ENCODE results near the gene PAAF1.

PAAF1 gene, protein sequence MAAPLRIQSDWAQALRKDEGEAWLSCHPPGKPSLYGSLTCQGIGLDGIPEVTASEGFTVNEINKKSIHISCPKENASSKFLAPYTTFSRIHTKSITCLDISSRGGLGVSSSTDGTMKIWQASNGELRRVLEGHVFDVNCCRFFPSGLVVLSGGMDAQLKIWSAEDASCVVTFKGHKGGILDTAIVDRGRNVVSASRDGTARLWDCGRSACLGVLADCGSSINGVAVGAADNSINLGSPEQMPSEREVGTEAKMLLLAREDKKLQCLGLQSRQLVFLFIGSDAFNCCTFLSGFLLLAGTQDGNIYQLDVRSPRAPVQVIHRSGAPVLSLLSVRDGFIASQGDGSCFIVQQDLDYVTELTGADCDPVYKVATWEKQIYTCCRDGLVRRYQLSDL

DNA sequence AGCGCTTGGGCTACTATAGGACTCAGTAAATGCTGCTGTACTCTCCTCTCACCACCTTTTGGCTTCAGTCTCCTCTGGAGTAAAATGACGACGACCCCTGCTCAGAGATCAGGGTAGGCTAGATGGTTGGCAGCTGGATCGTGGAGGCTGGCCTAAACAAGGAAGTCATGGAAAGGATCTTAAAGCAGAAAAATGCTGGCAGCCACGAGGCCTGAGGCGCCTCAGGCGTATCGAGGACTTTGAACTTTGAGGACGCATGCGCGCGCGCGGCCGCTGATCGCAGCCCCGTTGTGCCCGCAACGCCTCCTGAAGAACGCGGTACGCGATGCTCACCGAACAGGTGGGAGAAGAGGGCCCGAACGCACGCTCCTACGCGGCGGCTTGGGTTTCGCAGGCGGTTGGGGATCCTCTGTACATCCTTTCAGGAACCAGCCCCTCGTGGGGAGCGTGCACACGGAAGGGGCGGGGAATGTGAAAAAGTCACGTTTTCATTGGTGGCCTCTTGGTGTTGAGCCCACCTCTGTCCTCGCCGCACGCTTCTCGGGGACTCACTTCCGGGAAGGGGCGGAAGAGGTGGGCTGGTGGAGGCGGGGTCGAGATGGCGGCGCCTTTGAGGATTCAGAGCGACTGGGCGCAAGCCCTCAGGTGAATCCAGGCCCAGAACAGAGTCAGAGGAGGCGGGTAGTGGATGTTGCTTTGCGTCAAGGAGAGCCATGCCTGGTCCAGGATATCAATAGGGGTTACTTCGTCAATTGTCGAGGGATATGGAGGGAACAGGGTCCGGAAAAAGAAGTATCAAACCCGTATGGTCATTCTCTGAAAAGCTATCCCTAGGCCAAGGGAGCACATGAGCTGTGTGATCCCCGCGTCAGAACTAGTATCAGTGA lies at the start of gene PAAF1, which contains the start of gene COA4:
PAAF1 (plus strand) TSS at position 576 of the 887 bp plus-strand sequence; CDS start at position 599, 23 bp downstream.
COA4 (minus strand) TSS at position 423 of the 887 bp plus-strand sequence. CDS start 3,468 bp downstream, outside the sequence.
- DNase-seq (ENCODE audit: low read depth in 2 of 2, low spot score in 1 of 2), result peak; percentile 84 to 90

DNA sequence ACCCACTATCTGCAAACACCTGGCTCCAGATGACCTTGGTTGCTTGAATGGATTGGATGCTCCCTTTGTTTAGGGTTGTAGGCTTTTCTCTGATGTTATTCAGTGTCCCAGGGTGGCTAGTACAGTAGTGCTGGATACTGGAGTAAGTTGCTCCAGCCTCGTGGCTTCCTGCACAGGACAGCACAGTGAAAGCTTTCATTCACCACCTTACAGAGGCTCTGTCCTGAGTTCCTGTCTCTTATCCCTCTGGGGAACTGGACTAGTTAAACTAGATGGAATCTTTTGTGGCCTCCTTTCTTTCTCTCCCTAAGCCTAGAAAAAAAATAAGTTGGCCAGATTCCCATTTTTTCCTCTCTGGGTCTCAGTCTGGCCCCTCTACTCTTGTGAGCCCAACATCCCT lies 46.5 kb upstream of the PAAF1 start:
- DNase-seq (ENCODE audit: low read depth in 2 of 2, low spot score in 1 of 2), result no peak

DNA sequence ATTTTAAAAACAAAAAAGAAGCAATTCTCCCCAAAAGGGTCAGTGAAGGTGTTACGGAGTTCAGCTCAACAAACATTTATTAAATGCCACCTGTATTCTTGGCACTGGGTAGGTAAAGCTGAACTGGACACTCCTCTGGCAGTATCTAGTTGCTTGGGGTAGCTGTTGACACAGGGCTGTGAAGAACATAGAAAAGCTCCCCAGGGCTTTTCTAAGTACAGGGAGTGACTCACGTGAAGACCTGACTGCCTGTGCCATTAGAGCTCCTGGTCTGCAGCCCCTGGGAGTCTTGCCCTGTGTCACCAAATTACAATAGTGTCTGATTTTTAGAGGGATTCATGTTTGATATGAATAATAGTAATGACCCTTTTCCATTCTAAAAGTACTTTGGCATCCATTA lies 43.7 kb upstream of the PAAF1 start:
- DNase-seq (ENCODE audit: low read depth in 2 of 2, low spot score in 1 of 2), result no peak

DNA sequence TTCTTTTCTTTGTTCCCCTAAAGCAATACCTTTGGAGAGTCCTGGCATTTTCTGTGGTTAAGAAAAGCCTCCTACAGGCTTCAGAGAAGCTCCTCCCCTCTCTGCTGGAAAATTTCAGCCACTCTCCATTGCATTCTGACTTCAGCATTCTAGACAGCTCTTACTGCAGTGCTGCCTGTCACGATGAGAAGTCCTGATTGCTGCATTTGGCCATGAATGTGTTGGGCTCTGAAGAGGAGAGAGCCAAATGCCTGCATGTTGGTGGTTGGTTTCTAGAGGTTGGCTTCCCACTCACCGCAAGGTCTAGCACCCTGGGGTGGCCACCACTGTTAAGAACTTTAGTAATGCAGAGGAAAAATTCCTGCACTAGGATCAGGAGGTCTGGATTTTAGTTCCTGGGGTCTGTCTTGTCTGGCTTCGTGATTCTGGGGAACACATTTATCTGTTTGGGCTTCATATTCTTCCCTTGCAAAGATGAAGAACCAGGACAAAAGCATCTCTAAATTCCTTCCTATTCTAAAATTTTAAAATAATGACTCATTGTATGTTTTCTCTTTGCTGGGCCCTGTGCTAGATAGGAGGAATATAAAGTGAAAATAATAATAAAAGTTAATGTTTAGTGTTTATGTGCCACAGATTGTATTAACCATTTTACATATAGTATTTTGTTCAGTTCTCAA lies 38.2 kb upstream of the PAAF1 start:
- DNase-seq (ENCODE audit: low read depth in 2 of 2, low spot score in 1 of 2), result no peak

DNA sequence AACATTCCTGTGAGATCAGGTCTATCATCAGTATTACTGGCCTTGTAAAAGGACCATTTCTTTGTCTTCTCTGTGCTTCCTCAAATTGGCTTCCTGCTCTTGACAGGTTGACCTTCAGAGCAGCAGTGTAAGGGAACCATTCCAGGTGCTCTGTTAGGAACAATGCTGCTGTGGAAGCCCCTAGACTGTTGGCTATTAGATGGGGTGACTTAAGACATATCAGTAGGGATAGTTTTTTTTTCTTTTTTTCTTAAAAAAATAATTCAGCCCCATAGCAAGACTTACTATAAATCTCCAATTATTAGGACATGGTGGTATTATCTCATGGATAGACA lies 37.7 kb upstream of the PAAF1 start:
- DNase-seq (ENCODE audit: low read depth in 2 of 2, low spot score in 1 of 2), result no peak

DNA sequence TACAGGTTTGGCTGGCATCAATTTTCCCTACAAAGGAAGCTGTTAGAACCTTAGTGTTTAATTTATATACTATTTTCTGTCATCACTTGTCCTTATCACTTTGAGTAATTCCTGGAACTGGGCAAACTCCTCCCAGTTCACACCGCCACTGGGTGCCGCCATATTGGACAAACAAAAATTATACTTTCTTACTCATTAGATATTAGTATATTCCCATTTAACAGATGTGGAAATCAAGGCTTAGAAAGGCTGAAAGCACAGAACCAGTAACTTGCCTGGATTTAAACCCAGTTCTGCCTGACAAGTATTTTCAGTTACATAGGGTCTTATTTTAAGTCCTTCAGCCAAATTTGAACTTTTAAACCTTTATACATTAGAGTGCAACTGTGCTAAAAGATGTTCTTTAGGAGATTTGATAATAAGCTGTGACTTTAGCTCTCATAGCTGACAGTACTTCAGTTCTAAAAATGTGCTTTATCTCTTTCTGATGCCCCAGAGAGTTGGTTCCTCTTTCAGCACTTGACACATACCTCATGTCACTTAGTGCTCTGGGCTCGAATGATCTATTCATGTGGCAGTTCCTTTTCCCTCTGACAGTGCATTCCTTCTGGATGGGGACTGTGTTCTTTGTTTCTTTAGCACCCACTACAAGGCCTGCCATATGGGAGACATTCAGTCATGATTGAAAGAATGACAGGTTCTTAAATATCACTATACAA lies 25.6 kb upstream of the PAAF1 start:
- no peak for DNase-seq (ENCODE audit: low read depth in 2 of 2, low spot score in 1 of 2)

DNA sequence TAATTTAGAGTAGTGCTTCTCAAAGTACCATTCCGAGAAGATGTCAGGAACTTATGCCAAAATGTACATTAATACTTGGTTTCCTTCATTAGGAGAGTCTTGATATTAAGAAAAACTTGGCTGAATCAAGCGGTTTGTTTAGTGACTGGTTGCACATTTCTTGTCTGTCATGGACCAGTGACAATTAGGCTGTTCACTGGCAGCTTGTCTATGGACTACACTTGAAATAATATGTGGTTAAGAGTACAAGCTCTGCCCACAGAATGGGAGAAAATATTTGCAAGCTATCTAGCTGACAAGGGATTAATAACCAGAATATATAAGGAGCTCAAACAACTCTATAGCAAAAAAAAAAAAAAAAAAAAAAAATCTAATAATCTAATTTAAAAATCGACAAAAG lies 24.8 kb upstream of the PAAF1 start:
- DNase-seq (ENCODE audit: low read depth in 2 of 2, low spot score in 1 of 2), result no peak

DNA sequence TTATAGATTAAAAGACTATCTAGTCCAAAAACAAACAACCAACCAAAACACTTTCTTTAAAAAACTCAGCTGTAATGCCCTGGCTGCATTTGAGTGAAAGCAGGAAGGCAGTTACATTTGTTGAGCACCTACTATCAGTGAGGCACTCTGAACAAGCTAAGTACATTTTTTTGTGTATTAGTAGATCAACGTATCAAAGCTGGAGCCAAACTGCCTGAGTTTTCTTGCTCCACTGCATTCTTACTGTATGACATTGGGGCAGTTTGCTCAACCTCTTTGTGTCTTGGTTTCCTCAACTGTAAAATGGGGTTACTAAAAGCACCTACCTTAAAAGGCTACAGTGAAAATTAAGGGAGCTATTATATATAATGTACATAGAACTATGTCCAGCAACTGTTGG lies 22.1 kb upstream of the PAAF1 start:
- DNase-seq (ENCODE audit: low read depth in 2 of 2, low spot score in 1 of 2), result no peak

DNA sequence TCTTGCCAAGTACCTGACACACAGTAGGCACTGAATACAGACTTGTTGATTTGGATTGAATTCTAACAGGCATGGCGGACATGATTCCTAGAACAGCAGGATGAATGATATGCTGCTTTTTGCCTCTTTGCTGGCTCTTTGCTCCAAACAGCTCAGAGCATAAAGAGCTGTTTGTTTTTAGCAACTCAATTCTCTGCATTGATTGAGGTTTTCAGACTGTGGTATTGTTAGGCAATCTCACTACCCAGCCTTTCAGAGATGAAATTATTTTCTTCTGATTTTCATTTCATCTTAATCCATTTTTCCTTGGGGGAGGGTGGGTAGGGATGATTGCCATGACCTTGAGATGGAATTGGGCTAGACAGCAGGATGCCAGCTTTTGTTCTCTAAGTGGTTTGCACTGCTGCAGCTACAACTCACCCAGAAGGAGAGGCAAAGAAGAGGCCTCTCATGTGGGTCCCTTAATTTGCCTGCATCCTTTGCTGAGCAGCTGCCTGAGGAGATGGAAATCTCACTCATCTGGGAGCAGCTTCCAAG lies 20.7 kb upstream of the PAAF1 start:
- DNase-seq (ENCODE audit: low read depth in 2 of 2, low spot score in 1 of 2), result no peak

DNA sequence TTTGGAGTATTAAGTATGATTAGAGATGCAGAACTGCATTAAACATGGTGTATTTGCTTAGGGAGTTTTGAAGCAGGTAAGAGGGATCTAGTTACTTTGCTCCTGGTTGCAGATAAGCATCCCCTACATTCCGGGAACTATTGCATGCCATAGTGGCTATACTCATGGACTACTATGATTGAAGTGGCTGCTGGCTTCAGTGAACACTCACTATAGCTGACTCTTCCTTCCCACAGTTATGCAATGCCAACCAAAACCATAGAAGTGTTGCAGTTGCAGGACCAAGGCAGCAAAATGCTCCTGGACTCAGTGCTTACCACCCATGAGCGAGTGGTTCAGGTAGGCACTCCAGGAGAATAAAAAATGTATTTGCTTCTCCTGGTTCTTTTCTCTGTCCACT lies 17.1 kb upstream of the PAAF1 start:
- DNase-seq (ENCODE audit: low read depth in 2 of 2, low spot score in 1 of 2), result no peak

DNA sequence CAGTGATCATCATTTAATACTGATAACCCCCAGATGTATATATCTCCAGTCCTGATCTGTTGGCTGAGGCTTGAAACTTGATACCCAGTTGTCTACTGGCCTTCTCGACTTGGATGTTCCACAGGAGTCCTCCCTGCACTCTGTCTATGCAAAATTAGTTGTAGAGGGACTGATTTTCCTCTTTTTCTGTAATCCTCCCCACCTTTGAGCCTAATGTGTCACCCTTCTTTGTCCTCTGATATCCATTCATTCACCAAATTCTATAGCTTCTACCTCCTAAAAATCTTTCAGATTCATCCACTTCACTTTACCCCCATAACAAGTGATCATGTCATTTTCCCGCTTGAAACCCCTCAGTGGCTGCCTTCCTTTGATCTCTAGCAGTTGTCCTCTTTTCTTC lies 16.6 kb upstream of the PAAF1 start:
- DNase-seq (ENCODE audit: low read depth in 2 of 2, low spot score in 1 of 2), result no peak

DNA sequence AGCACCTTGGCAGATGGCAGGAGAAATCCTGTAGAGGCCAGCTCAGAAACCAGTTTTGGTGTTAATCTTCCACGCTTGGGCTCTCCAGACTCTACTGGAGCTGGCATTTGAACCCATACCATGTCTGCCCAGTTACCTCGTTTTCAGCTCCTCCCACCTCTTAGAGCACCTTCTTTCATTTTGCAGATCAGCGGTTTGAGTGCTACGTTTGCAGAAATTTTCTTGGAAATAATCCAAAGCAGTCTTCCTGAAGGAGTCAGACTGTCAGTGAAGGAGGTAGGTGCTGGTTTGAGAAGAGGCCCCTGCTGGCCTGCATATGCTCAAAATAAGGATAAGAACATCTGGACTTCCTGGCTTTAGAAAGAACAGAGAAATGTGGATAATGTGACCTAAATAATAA lies 13.8 kb upstream of the PAAF1 start:
- no peak for DNase-seq (ENCODE audit: low read depth in 2 of 2, low spot score in 1 of 2)

DNA sequence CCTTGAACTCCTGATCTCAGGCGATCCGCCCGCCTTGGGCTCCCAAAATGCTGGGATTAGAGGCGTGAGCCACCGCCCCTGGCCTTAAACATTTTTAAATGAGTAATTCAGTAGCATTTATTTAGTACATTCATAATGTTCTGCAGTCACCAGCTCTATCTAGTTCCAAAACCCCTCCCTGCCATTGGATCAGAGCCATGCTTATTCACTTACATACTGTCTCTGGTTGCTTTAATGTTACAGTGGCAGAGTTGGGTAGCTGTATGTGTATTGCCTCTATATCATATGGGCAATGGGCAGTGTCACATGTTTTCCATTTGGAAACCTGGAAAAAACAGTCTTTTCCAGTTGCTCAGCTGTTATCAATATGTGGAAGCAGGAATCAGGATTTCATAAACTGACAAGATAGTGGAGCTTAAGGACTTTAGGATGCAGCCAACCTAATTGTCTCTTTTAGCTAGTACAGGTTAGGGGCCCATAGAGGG lies 10.7 kb upstream of the PAAF1 start:
- no peak for DNase-seq (ENCODE audit: low read depth in 2 of 2, low spot score in 1 of 2)

DNA sequence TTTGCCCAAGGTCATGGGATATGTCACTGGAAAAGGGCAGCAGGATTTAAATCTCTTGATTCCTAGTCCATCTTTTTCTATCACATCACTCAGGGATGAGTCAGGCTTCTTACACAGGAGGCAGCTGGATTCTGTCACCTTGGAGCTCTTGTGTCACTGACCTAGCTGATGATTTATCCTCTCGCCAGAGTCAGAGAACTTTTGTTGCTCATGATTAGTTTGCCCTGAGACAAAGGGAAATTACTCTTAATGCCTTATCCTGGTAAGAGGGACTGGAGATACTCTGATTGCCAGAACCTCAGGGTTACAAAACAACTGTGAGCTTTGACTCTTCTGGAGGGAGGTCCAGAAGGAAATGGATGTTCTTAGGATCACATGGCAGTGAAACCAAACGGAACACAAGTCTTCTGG lies 10.2 kb upstream of the PAAF1 start:
- DNase-seq (ENCODE audit: low read depth in 2 of 2, low spot score in 1 of 2), result no peak

DNA sequence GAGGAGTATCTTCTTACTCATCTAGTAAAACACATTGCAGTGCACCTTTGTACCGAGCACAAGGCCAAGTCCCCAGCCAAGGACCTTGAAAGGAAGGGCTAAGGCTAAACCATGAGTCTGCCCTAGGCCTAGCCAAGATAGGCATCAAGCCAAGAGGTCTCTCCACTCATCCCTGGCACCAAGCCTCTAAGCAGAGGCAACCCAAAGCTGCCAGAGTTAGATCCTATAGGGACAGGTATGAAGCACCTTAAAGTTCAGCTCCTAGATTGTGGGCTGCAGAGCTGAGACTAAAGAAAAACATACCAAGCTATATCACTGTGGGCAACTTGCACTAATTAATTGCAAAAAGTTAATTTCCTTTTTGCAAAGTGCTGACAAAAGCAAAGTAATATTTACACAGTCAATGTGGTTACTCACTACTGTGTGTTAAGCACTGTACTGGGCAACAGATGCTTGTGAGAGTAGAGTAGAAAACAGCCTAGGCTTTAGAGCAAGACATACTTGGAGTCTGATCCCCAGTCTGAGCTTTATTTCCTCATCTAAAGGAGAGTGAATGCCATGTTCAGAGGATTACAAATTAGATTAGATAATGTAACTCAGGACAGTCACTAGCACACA lies 7.4 kb upstream of the PAAF1 start:
- no peak for DNase-seq (ENCODE audit: low read depth in 2 of 2, low spot score in 1 of 2)

DNA sequence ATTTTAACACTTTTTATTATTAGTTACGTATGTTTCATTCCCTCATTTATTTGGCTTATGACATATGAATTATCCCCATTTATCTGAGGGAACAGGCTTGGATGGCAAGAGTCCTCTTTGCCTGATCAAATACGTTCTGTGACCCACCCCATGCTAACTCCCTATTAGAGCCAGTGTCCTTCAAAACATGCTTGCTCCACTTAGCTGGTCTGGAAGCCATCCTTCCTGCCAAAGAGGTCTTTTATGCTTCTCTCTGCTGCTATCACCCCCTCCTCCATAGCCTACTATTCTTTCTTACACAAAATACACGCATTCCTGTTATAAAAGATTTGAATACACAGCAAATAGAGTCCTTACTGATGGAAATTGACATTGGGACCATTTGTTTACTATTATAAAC lies 6.5 kb upstream of the PAAF1 start:
- DNase-seq (ENCODE audit: low read depth in 2 of 2, low spot score in 1 of 2), result no peak

DNA sequence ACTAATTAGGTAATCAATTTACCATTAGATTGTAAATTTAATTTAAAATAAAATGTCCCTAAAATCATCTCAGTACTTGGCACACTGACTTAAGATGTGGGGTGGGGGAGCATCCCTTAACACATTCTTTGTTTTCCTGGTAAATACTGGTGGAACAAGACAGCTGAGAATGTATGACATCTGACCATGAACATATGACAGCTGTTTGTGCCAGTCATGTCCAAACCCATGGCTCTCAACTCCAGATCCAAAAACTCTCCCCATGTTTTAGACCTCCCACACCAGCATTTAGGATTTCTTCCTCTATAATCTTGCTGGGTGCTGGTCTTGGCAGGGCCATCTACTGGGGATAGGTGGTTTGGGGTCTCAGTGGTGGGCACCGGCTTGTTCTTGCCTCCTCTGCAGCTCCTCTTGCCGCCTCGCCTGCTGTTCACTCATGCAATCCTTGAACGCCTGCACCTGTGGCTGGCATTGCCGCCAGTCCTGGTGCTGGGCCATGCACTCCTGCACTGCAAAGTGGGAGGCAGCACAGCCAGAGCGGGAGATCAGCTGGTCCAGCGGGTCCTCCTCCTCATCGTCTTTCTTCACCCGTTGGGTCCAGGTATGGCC lies 3.9 kb upstream of the PAAF1 start:
- DNase-seq (ENCODE audit: low read depth in 2 of 2, low spot score in 1 of 2), result no peak

DNA sequence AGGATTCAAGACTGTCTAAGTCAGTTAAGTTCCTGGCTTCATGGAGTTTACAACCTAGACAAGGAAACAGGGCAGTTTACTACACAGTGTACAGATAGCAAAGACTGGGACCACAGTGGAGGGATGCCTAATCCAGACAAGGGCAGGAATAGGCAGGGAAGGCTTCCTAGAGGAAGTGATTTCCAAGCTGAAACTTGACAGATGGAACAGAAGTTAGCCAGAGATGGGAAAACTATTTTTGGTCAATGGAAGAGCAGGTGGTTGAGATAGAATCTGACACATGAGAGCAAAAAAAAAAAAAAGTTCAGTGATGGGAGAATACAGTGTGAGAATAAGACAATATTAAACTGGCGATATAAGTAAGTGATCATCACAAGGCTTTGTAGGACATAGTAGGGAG lies 1.4 kb upstream of the PAAF1 start:
- DNase-seq (ENCODE audit: low read depth in 2 of 2, low spot score in 1 of 2), result no peak

DNA sequence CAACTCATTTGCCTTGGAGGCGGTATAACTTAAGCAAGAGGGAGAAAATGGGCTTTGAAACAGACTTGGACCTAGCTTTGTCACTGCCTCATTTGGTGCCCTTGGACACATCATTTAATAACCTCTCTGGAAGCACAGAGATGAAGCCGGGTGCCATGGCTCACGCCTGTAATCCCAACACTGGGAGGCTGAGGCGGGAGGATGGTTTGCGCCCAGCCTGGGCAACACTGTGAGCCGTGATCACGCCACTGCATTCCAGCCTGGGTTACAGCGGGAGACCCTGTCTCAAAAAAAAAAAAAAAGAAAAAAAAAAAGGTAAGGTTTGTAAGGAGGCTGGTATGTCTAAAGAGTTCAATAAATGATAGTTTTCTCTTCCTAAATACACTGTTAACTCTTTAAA lies 959 bp upstream of the PAAF1 start:
- no peak for DNase-seq (ENCODE audit: low read depth in 2 of 2, low spot score in 1 of 2)

DNA sequence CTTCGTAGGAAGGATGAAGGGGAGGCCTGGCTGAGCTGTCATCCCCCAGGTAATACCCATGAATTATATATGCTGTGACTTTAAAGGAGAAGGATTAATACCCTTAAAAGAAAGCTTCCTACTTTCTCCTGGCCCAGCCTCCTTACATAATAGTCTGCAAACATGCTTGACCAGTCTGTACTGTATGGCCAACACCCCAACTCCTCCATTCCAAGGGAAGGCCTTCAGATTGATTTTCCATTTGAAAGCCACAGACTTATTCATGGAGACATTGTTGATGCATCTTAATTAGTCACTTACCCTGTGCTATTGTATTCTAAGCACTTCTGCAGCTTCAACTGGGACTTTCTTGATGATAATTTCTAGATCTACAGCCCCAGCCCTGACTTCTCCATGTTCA lies 2.0 kb downstream of the PAAF1 start:
- no peak for DNase-seq (ENCODE audit: low read depth in 2 of 2, low spot score in 1 of 2)

Data from stimulated activated CD8-positive, alpha-beta memory T cell treated with anti-CD3 and anti-CD28 coated beads, Interleukin-4, amount 100 ng/mL, for 4 hours (primary cell).